Thyroid gland (tissue), 4 donors: ENCODE results near the gene AP2S1.

ENCODE experiments used
- POLR2A ChIP-seq, 2 donors: fragments of 450-650 bp; IDR thresholded peaks; one replicate each; pipeline ENCODE4 v1.6.1; 2017; ENCODE audit warnings: antibody characterized with exemption in 2 of 2, mild to moderate bottlenecking in 2 of 2, moderate library complexity in 1 of 2
- TF ChIP-seq, protein P1 (sequence below), 6 experiments: fragments of 200-600 bp in 3 of 6; fragments of 450-650 bp in 3 of 6; sonication (generic) in 3 of 6; IDR thresholded peaks; one replicate each; pipeline ENCODE4 v1.5.1; 2016 to 2019; ENCODE audit warnings: antibody characterized with exemption in 6 of 6, mild to moderate bottlenecking in 2 of 6, inconsistent platforms in 1 of 6, moderate library complexity in 1 of 6

DNA sequence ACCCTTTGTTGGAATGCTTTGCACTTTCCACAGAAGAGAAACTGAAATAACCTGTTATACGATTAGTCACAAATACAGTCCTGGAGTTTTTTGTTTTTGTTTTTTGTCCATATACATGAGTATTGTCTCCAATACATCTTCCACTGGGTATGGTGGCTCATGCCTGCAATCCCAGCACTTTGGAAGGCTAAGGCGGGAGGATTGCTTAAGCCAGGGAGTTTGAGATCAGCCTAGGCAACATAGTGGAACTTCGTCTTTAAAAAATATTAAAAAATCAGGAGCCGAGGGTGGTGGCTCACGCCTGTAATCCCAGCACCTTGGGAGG is 25.0 kb downstream of the AP2S1 start:
- no peak for TF ChIP-seq POLR2A (IDR thresholded peaks at IDR 0.05)
- TF ChIP-seq, protein P1, sequence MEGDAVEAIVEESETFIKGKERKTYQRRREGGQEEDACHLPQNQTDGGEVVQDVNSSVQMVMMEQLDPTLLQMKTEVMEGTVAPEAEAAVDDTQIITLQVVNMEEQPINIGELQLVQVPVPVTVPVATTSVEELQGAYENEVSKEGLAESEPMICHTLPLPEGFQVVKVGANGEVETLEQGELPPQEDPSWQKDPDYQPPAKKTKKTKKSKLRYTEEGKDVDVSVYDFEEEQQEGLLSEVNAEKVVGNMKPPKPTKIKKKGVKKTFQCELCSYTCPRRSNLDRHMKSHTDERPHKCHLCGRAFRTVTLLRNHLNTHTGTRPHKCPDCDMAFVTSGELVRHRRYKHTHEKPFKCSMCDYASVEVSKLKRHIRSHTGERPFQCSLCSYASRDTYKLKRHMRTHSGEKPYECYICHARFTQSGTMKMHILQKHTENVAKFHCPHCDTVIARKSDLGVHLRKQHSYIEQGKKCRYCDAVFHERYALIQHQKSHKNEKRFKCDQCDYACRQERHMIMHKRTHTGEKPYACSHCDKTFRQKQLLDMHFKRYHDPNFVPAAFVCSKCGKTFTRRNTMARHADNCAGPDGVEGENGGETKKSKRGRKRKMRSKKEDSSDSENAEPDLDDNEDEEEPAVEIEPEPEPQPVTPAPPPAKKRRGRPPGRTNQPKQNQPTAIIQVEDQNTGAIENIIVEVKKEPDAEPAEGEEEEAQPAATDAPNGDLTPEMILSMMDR (IDR thresholded peaks at IDR 0.05): no peak
